ENCODE measurements around the gene SLFN13.

DNA sequence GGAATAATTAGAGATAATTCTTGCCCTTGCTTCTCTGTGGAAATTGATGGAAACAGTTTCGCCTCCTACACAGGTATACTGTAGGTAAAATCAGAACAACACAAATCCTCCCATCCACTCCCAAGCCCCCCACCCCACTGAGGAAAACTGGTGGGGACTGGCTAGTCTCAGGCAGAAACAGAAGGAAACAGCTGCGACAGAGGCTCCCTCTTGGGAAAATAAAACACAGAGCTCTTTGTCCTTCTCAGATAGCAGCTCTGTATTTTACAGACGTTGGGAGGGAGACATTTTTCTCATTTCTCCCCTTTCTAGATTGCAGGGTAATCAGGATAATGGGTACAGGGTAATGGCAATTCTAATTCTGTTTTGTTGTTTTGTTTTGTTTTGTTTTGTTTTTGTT is 1.1 kb downstream of the SLFN13 start:
- TF ChIP-seq CTCF (IDR thresholded peaks at IDR 0.05; ENCODE audit: insufficient read depth, low read length) (no peak), REST (IDR thresholded peaks at IDR 0.05; ENCODE audit: insufficient replicate concordance, low read depth) (no peak), POLR2AphosphoS5 (IDR thresholded peaks at IDR 0.05; ENCODE audit: low read depth) (no peak), GABPA (IDR thresholded peaks at IDR 0.05; ENCODE audit: low read depth) (no peak), SPI1 (IDR thresholded peaks at IDR 0.05; ENCODE audit: borderline replicate concordance, low read depth) (no peak)
